GM12878 (cell line): ENCODE data around the gene FHOD3. TPM values are rescaled to one million over a fixed set of nuclear protein-coding genes. Genes with fewer than 3 reads are reported as not detected.

Source experiments
- ATF7 ChIP-seq: fragments of 450-650 bp; IDR thresholded peaks from 2 replicates; pipeline ENCODE4 v1.6.1; 2016; ENCODE audit warnings: low read depth, mild to moderate bottlenecking
- BHLHE40 ChIP-seq, 2 experiments: fragments of 450-650 bp in 1 of 2; IDR thresholded peaks; 2 replicates each; pipeline ENCODE4 v1.6.1; 2011 to 2017; ENCODE audit warnings: low read depth in 2 of 2, borderline replicate concordance in 1 of 2, improper control_type of control experiment in 1 of 2, low read length in 1 of 2, mild to moderate bottlenecking in 1 of 2
- CBX3 ChIP-seq: fragments of 200-600 bp; sonication (generic); IDR thresholded peaks from 2 replicates; pipeline ENCODE4 v1.6.1; 2016; ENCODE audit warnings: low read depth, borderline replicate concordance
- CREM ChIP-seq: IDR thresholded peaks from 2 replicates; pipeline ENCODE4 v1.6.1; 2014; ENCODE audit warnings: antibody characterized with exemption, low read depth
- CUX1 ChIP-seq: IDR thresholded peaks from 2 replicates; pipeline ENCODE4 v1.6.1; 2012; ENCODE audit warnings: improper control_type of control experiment, low read depth, low read length; ENCODE audit not compliant: insufficient replicate concordance
- FOXM1 ChIP-seq: IDR thresholded peaks from 2 replicates; pipeline ENCODE4 v1.6.1; 2012; ENCODE audit warnings: low read depth, mild to moderate bottlenecking, inconsistent platforms, low read length, moderate library complexity
- HSF1 ChIP-seq: fragments of 150-350 bp; IDR thresholded peaks from 2 replicates; pipeline ENCODE4 v1.6.1; 2014; ENCODE audit warnings: mild to moderate bottlenecking, low read depth, low read length
- KAT2A ChIP-seq: conservative IDR thresholded peaks from 2 replicates; pipeline ENCODE4 v1.6.1; 2011; ENCODE audit warnings: low read depth, low read length; ENCODE audit not compliant: control insufficient read depth
- KLF5 ChIP-seq: fragments of 450-650 bp; IDR thresholded peaks from 2 replicates; pipeline ENCODE4 v1.6.1; 2014; ENCODE audit warnings: mild to moderate bottlenecking; ENCODE audit not compliant: partially characterized antibody
- PML ChIP-seq: IDR thresholded peaks from 2 replicates; pipeline ENCODE4 v1.6.1; 2012; ENCODE audit warnings: low read length, inconsistent platforms
- RAD21 ChIP-seq: IDR thresholded peaks from 2 replicates; pipeline ENCODE4 v1.6.1; 2011; ENCODE audit warnings: mild to moderate bottlenecking, low read depth, low read length, moderate library complexity; ENCODE audit not compliant: insufficient read depth
- RCOR1 ChIP-seq: conservative IDR thresholded peaks from 2 replicates; pipeline ENCODE4 v1.6.1; 2012; ENCODE audit warnings: low read depth, low read length, improper control_type of control experiment
- RFX5 ChIP-seq: IDR thresholded peaks from 2 replicates; pipeline ENCODE4 v1.6.1; 2011; ENCODE audit warnings: low read depth, low read length, improper control_type of control experiment
- SIX5 ChIP-seq: IDR thresholded peaks from 2 replicates; pipeline ENCODE4 v1.6.1; 2011; ENCODE audit warnings: mild to moderate bottlenecking, low read depth, low read length, moderate library complexity; ENCODE audit not compliant: severe bottlenecking
- SMARCA5 ChIP-seq: fragments of 450-650 bp; IDR thresholded peaks from 2 replicates; pipeline ENCODE4 v1.6.1; 2017; ENCODE audit warnings: mild to moderate bottlenecking
- STAT1 ChIP-seq: fragments of 450-650 bp; conservative IDR thresholded peaks from 2 replicates; pipeline ENCODE4 v1.6.1; 2014; ENCODE audit warnings: antibody characterized with exemption, mild to moderate bottlenecking
- TBL1XR1 ChIP-seq: IDR thresholded peaks from 2 replicates; pipeline ENCODE4 v1.6.1; 2012; ENCODE audit warnings: low read depth, low read length, improper control_type of control experiment
- USF1 ChIP-seq: IDR thresholded peaks from 2 replicates; pipeline ENCODE4 v1.6.1; 2011; ENCODE audit warnings: borderline replicate concordance, low read depth, mild to moderate bottlenecking, moderate library complexity, mixed read lengths, low read length; ENCODE audit not compliant: insufficient read depth; ENCODE audit errors: extremely low read length
- polyA plus RNA-seq, 11 experiments: library from polyadenylated mRNA; depleted of rRNA in 4 of 11; unstranded in 6 of 11; stranded (reverse) in 5 of 11; fragments of >200 nt; fragmentation: Nextera tagmentation in 4 of 11; fragmentation: Illumina TruSeq in 1 of 11; extraction: Ambion mirVana in 4 of 11; extraction: Trizol in 1 of 11; gene quantifications; 1 replicate in 1 of 11; 2 replicates in 10 of 11; pipeline versions ENCODE4 v1.2.1 to v1.2.3, GENCODE V29; 2011 to 2016; ENCODE audit warnings: inconsistent platforms in 2 of 11, missing spikeins in 2 of 11, low read depth in 1 of 11
- total RNA-seq, 4 experiments: library from RNA; depleted of rRNA in 3 of 4; stranded (reverse); fragments of >200 nt in 3 of 4; fragmentation: Illumina TruSeq in 1 of 4; extraction: Trizol in 1 of 4; gene quantifications; 2 replicates each; pipeline versions ENCODE4 v1.2.1 to v1.2.3, GENCODE V29; 2013 to 2021
- TF ChIP-seq, protein P1 (sequence below): IDR thresholded peaks from 2 replicates; pipeline ENCODE4 v1.6.1; 2011; ENCODE audit warnings: borderline replicate concordance, low read depth, mild to moderate bottlenecking, moderate library complexity, low read length; ENCODE audit not compliant: insufficient read depth, poor library complexity, severe bottlenecking
- TF ChIP-seq, protein P2 (sequence below): fragments of 450-650 bp; IDR thresholded peaks from 2 replicates; pipeline ENCODE4 v1.6.1; 2016; ENCODE audit warnings: mild to moderate bottlenecking

Gene FHOD3
- total and polyA plus RNA-seq, 10 of the 15 experiments (the other 5 are each of a cell fraction or from before 2014, with no cell fraction given) = 0.77 to 26.7 (median 10.4) TPM

DNA sequence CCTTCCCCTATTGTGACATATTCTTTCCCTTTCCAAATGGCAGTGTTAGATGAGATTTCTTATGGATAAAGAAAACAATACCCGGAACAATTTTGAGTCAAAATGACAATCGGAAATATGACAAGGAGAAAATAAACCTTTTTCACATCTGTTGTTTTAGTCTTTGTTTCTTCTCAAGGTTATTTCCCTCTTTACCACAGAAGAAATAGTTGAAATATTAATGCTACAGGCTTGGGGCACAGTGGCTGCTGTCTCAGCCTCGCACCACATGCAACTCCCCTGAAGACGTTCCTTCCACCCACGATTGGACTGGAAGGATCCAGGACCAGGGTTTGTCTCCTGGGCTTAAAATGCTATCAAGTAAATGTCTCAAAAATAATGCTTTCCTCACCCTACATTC, 77.6 kb downstream of the FHOD3 start (continued):
- TF ChIP-seq, protein P1, sequence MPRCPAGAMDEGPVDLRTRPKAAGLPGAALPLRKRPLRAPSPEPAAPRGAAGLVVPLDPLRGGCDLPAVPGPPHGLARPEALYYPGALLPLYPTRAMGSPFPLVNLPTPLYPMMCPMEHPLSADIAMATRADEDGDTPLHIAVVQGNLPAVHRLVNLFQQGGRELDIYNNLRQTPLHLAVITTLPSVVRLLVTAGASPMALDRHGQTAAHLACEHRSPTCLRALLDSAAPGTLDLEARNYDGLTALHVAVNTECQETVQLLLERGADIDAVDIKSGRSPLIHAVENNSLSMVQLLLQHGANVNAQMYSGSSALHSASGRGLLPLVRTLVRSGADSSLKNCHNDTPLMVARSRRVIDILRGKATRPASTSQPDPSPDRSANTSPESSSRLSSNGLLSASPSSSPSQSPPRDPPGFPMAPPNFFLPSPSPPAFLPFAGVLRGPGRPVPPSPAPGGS = no peak
- TF ChIP-seq ATF7 = peak; percentile 54; the same call in 1 of the 2 replicates
- TF ChIP-seq FOXM1 = no peak
- no peak for TF ChIP-seq USF1
- TF ChIP-seq, protein P2, sequence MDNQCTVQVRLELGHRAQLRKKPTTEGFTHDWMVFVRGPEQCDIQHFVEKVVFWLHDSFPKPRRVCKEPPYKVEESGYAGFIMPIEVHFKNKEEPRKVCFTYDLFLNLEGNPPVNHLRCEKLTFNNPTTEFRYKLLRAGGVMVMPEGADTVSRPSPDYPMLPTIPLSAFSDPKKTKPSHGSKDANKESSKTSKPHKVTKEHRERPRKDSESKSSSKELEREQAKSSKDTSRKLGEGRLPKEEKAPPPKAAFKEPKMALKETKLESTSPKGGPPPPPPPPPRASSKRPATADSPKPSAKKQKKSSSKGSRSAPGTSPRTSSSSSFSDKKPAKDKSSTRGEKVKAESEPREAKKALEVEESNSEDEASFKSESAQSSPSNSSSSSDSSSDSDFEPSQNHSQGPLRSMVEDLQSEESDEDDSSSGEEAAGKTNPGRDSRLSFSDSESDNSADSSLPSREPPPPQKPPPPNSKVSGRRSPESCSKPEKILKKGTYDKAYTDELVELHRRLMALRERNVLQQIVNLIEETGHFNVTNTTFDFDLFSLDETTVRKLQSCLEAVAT = no peak
- no peak for TF ChIP-seq RFX5
- no peak for TF ChIP-seq CBX3
- no peak for TF ChIP-seq PML
- no peak for TF ChIP-seq HSF1
- TF ChIP-seq KLF5 = no peak
- TF ChIP-seq RCOR1 = no peak
- no peak for TF ChIP-seq STAT1
- TF ChIP-seq BHLHE40 (IDR thresholded peaks at IDR 0.05; ENCODE audit: borderline replicate concordance in 1 of 2, low read depth in 2 of 2, low read length in 1 of 2) = peak in 1 of 2 experiments; percentile 4; a peak in 1 of 4 replicates
- no peak for TF ChIP-seq KAT2A
- TF ChIP-seq SMARCA5 = no peak
- no peak for TF ChIP-seq CREM
- no peak for TF ChIP-seq SIX5
- TF ChIP-seq TBL1XR1 = no peak
- no peak for TF ChIP-seq RAD21
- no peak for TF ChIP-seq CUX1
